Mesenteric fat pad (tissue), 1 donor: ENCODE data around the gene CEP112. TPM values are rescaled to one million over a fixed set of nuclear protein-coding genes. Genes with fewer than 3 reads are reported as not detected.
"Not testable (repeated sequence)": the region's sequence is repeated elsewhere in the genome, so short reads cannot be mapped to it uniquely, and the experiment has no call there.

Source experiments
- DNase-seq: peaks from one replicate; pipeline ENCODE4 v3.0.0-alpha.2; 2020; ENCODE audit warnings: low spot score
- total RNA-seq: library from RNA; stranded (reverse); fragmentation: NEBNext Ultra II Directional; extraction: Animal tissue kit (Norgen Biotek cat#: 25700); gene quantifications from one replicate; pipeline ENCODE4 v1.2.1, GENCODE V29; 2021
- donor health status: DM: yes; HTN: yes; CAD: no.

CEP112 gene
- total RNA-seq, 1 donor from 2014 or later, result 37.3 TPM

DNA sequence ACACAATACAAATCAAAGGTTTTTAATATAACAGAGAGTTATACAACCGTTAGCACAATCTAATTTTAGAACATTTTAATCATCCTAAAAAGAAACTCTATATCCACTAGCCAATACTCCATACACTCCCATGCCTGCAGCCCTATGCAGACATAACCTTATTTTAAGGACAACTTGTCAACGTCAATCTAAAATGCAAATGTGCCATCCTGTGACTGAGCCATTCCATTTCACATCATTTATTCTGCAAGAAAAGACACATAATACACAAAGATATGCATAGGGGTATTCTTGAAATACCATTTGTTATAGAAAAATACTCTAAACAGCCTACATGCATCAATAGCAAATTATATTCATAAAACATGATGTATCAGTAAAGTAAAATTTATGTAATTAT is 106.7 kb downstream of the CEP112 start:
- DNase-seq, result no peak

- DNase-seq, result not testable (repeated sequence)
Measured at GRCh38 chr17:66080670-66081069, 111.3 kb downstream of the CEP112 start.

GRCh38 chr17:66076546-66077190 is 115.3 kb downstream of the CEP112 start:
- no peak for DNase-seq

- DNase-seq, result no peak
Measured at GRCh38 chr17:66073384-66073783, 118.5 kb downstream of the CEP112 start.

- no peak for DNase-seq
Measured at GRCh38 chr17:66063686-66064085, 128.2 kb downstream of the CEP112 start.

GRCh38 chr17:66056148-66056547 is 135.8 kb downstream of the CEP112 start:
- DNase-seq, result no peak

DNA sequence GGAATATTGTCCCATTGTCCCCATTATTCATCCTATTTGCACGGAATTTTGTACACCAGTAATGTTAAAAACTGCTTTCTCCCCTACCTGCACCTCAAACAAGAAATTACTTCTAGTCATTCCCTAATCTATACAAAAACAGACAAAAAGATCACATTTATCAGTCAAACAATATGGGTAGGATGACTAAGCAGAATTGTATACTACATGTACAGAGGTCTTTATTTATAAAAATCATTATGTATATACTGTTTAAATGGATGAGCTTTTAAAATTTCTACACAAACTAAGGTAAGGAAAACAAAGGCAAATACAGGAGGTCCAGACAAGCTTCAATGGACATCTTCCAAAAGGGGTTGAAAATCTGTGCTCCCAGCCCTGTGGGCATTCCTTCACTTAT is 137.7 kb downstream of the CEP112 start:
- no peak for DNase-seq

GRCh38 chr17:66044083-66044482 is 147.8 kb downstream of the CEP112 start:
- DNase-seq, result no peak

- DNase-seq, result no peak
Measured at GRCh38 chr17:66043419-66043818, 148.5 kb downstream of the CEP112 start.

- no peak for DNase-seq
Measured at GRCh38 chr17:66040402-66040801, 151.5 kb downstream of the CEP112 start.

DNA sequence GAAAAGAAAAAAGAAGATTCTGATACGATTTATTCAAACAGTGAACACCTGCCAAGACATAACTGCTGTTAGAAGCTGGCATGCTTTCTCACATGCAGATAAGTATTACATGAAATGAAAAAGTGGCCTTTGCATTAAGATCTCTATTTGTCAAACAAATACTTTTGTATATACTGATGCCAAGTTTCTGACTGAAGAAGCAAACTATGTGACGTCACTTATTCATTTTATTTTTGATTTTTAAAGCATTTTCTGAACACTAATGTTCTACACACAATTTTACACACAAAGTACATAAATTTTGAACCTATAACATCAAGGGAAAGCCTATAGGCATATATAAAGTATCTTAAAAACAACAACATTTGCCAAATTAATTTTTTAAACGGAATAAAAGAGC is 153.8 kb downstream of the CEP112 start:
- DNase-seq, result no peak

- DNase-seq, result no peak
Measured at GRCh38 chr17:66037221-66037620, 154.7 kb downstream of the CEP112 start.

- no peak for DNase-seq
Measured at GRCh38 chr17:66032082-66032712, 159.7 kb downstream of the CEP112 start.

- DNase-seq, result no peak
Measured at GRCh38 chr17:66025551-66025950, 166.4 kb downstream of the CEP112 start.

DNA sequence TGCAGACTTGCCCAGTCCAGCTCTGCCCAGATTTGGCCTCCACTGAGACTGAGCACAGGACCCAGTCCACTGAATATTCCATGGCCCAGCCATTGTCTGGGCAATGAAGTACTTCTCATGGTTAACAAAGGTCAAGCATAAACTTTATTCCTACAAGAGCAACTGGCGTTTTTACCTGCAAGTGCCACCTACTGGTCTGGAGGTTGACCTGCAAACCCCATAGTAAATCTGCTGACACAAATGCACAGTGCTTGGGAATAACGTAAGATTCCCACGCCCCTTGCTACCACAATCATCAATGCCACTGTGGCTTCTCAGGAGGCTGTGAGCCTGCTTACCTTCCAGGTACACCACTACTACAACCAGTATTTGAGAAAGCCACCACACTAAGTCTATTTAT is 170.2 kb downstream of the CEP112 start:
- DNase-seq, result no peak

DNA sequence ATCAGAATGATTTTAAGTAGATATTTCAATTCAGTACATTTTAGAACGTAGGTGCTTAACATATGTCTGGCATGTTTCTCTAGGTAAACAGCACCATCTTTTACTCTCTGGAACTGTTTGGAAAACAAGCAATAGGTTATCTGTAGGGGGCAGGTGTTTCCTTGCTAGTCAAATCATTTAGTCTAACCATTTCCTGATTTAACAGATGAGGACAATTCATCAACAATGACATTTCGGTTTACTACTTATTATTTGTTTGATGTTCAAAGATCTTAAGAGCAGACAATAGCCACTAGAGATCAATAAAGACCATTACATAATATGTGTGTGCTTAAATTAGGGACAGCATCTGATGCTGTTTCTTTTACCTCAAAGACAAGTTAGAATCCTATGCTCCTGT is 173.1 kb downstream of the CEP112 start:
- no peak for DNase-seq

GRCh38 chr17:66016231-66016630 is 175.7 kb downstream of the CEP112 start:
- DNase-seq, result no peak

- DNase-seq, result no peak
Measured at GRCh38 chr17:66008680-66009079, 183.3 kb downstream of the CEP112 start.

DNA sequence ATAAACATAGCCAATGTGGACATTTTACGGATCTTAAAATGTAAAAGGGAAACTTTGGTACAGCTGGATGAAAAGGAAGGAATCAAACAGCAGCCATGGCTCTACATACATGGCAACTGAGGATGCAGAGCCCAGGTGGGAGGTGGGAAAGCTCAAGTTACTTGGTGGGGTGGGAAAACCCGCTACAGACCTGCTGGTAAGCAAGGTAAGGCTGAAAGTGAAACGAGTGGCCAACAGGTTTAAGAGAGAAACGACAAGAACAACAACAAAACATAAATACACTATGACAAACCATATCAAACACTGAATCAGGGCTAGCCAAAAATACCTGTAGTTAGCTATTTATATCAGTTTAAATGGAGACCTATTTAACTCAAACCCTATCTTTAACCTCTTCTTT is 185.3 kb downstream of the CEP112 start:
- no peak for DNase-seq

- DNase-seq, result no peak
Measured at GRCh38 chr17:66002812-66003211, 189.1 kb downstream of the CEP112 start.

- no peak for DNase-seq
Measured at GRCh38 chr17:66002063-66002585, 189.8 kb downstream of the CEP112 start.

DNA sequence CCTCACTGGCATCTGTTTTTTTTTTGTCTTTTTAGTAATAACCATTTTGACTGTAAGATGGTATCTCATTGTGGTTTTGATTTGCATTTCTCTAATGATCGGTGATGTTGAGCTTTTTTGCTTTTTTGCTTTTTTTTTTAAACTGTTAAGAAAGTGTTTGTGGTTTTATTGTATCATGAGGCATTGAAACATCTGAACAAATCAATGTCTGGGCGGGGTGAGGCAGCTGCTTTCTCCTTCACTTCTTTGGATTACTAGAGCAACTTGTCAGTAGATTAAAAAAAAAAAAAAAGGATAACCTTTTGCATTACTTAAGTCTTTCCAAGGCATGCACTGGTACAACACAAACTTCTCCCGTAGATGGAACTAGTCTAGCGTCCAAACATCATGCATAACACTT is 191.7 kb downstream of the CEP112 start:
- no peak for DNase-seq

DNA sequence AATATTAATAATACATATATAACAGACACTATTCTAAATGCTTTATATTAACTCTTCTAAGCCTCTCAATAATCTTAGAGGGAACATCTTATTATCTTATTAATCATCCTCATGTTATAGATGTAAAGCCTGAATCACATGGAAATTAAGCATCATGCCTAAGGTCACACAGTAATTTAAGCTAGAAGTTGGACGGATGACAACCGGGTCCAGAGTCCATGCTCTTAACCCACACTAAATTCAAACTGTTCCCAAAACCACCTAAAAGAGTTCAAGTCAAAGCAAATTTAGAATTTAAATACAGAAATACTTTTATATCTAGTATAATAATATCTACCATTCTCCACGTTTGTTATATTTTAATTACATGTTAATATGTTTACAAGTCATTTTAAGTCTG is 193.3 kb downstream of the CEP112 start:
- DNase-seq, result no peak
